HFF-Myc (cell line): ENCODE measurements around the gene PRKCG.

Experiments
- DNase-seq: peaks from one replicate; pipeline ENCODE4 v3.0.0-alpha.2; 2011; ENCODE audit warnings: low read depth; ENCODE audit errors: extremely low read depth
- H3K4me3 ChIP-seq: replicated peaks from 2 replicates; pipeline ENCODE4 v1.5.1; 2011; ENCODE audit warnings: low read depth, mild to moderate bottlenecking, control low read depth, low read length
- TF ChIP-seq, protein P1 (sequence below): IDR thresholded peaks from 2 replicates; pipeline ENCODE4 v1.5.1; 2012; ENCODE audit warnings: mild to moderate bottlenecking, low read depth, low read length, control low read depth; ENCODE audit errors: missing control alignments

PRKCG gene

DNA sequence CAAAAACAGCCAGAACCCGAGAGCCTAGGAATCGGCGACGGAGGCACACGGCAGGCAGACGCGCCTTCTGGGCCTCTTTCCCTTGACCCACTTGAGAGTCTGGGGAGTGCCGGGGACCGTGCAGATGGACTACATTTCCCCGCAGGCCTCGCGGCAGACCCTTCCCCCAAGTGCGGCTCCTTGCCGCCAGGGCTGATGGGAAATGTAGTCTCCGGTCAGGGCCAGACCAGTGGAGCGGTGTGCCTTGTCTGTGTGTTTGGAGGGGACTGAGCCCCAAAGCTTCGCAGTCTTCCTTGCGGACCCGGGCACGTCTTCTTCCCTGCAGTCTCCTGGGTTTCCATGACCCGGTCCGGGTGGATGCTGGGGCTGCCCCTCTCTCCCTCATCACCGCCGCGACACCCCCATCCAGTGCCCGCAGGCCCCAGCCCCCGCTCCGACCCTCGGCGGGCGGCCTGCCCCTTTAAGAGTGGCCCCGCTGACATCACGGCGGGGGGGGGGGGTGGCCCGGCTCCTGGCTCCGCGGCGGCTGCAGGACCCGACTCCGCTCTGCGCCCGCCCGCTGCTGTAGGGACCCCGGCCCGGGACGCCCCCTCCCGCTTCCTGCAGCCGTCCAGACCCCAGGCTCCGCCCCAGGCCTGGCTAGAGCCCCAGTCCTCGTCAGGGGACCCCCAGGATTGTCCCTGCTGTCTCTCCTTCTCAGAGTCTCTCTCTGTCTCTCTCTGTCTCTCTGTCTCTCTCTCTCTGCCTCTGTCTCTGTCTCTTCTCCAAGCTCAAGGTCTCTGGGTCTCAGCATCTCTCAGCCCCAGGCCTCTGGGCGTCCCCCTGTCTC, 26.3 kb downstream of the PRKCG start:
- H3K4me3 ChIP-seq, result no peak overlapping the region
- TF ChIP-seq, protein P1, sequence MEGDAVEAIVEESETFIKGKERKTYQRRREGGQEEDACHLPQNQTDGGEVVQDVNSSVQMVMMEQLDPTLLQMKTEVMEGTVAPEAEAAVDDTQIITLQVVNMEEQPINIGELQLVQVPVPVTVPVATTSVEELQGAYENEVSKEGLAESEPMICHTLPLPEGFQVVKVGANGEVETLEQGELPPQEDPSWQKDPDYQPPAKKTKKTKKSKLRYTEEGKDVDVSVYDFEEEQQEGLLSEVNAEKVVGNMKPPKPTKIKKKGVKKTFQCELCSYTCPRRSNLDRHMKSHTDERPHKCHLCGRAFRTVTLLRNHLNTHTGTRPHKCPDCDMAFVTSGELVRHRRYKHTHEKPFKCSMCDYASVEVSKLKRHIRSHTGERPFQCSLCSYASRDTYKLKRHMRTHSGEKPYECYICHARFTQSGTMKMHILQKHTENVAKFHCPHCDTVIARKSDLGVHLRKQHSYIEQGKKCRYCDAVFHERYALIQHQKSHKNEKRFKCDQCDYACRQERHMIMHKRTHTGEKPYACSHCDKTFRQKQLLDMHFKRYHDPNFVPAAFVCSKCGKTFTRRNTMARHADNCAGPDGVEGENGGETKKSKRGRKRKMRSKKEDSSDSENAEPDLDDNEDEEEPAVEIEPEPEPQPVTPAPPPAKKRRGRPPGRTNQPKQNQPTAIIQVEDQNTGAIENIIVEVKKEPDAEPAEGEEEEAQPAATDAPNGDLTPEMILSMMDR, result no peak
- DNase-seq, result no peak

DNA sequence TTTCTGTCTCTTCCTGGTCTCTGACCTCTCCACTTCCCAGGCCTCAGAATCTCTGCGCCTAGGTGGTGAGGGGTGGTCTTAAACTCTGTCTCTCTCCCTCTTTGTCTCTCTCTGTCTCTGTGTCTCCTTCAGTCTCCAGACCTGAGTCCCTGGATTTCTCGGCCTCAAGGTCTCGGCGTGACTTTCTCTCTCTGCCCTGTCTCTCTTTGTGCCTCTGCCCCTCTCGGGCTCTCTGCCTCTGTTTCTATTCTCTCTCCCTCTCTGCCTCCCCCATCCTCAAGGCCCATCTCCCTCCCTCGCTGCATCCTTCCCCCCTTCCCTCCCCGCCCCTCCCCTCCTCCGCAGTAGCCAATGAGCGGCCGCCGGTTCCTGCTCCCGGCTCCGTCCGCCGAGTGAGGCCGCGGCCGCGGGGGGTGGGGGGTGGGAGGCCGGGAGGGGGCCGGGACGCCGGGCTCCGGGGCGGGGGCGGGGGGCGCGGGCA, 27.0 kb downstream of the PRKCG start, which contains the start of gene CACNG7:
CACNG7 (plus strand) TSS at position 344 of the 481 bp plus-strand sequence. CDS start 3,554 bp downstream, outside the sequence.
- no peak for DNase-seq
- H3K4me3 ChIP-seq, result no peak within 1 kb of the TSS
- TF ChIP-seq, protein P1, result no peak

DNA sequence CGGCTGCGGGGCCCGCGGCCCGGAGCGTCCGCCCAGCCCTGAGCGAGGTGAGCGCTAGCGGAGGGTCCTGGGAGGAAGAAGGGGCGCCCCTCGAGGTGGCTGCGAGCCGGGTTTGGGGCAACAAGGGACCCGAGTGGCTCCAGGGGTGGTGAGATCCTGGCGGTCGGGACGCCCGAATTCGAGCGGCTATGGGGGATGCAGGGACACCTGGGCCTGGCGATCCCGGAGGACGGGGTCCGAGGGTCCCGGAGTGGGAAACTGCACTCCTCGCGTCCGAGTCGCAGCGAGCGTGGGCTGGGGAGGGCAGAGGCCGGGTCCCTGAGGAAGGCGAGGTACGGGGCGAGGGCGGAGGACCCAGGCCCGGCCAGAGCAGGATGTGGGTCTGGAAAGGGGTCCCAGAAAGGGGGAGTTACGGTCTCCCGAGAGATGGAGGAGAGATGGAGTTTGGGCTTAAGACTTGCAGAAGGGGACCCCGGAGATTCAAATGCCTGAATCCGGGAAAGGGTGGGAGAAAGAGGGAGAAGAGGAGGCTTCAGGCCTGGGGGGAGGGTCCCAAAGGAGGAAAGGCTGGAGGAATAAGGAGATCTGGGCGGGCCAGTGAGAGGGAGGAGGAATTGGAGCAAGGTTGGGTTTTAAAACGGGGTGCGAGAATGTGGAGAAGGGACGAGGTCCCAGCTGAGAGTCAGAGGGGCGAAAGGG, 27.6 kb downstream of the PRKCG start:
- DNase-seq, result no peak
- H3K4me3 ChIP-seq, result no peak overlapping the region

DNA sequence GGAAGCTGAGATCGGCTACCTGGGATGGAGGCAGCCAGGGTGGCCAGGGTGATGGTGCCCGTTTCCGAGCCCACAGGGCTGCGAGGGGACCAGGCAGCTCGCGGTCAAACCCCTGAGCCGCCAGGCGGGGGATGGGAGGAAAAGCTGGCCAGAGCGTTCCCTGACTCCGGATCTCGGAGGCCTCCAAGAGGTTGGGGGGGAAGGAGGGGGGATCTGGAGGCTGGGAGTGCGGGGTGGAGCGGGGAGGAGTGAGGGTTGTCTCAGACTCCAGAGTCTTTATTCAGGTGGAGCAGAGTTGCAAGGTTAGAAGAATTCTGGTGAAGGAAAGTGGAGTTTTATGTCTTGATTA, 28.1 kb downstream of the PRKCG start:
- TF ChIP-seq, protein P1, result no peak
- no peak overlapping the region for H3K4me3 ChIP-seq
- no peak for DNase-seq

More for the DNA sequence above, 27.6 kb downstream of the PRKCG start:
- TF ChIP-seq, protein P1, result no peak

DNA sequence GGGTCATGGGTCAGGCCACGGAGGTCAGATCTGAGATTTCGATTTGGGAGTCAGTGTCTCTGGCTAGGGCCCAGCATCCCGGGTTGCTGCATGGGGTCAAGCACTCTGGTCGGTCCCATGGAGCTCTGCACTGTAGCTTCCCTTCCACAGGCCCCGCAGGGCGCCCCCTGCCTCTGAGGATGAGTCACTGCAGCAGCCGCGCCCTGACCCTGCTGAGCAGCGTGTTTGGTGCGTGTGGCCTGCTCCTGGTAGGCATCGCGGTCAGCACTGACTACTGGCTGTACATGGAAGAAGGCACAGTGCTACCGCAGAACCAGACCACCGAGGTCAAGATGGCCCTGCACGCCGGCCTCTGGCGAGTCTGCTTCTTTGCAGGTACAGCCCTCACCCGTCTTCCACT, 30.7 kb downstream of the PRKCG start:
- DNase-seq, result no peak
- no peak overlapping the region for H3K4me3 ChIP-seq
- TF ChIP-seq, protein P1, result peak; percentile 37

DNA sequence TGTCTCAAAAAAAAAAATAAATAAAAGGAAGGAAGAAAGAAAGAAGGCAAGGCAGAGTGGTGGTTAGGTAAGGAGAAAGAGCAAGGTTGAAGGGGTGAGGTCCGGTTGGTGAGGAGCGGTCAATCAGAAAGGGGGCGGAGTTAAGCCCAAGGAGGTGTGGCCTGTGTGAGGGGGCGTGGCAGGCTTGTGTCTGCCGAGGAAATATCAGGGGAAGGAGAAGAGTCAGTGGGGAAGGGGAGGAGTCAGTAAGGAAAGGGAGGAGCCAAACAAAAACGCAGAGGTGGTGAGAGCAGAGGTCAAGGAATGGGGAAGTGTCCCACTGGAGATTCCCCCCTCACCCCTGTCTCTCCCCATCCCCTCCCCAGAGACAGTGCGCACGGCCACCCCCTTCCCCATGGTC, 33.0 kb downstream of the PRKCG start:
- TF ChIP-seq, protein P1, result no peak
- no peak for DNase-seq

More for the DNA sequence above, 33.0 kb downstream of the PRKCG start:
- H3K4me3 ChIP-seq, result no peak overlapping the region
